Panc1 (cell line): Measurements from ENCODE around the gene RPRD2. TPM values are rescaled to one million over a fixed set of nuclear protein-coding genes. Genes with fewer than 3 reads are reported as not detected.

Experiments
- ATAC-seq: fragments of 200-7000 bp; cut with Tn5 transposase; 2 replicates; pipeline ENCODE4 v1.9.1; 2020; ENCODE audit warnings: mild to moderate bottlenecking, moderate library complexity
- BruUV-seq: library from RNA; stranded (reverse); fragments of 400-500 nt; replicated peaks from 2 replicates; lab custom pipeline; 2021; lab: Mats Ljungman, UMichigan
- CTCF ChIA-PET: fragments of 300-600 bp; sonication (Branson Sonifier 250); formaldehyde crosslinking; loops from one replicate; lab custom pipeline; 2022; ENCODE audit warnings: antibody characterized with exemption; lab: Charles Lee
- POLR2A ChIA-PET: fragments of 300-600 bp; sonication (Branson Sonifier 250); formaldehyde crosslinking; loops from one replicate; lab custom pipeline; 2022; ENCODE audit warnings: antibody characterized with exemption; lab: Charles Lee
- DNase-seq: peaks from one replicate; pipeline ENCODE4 v3.0.0-alpha.2; 2010; ENCODE audit warnings: low read depth, low spot score
- H3K27ac ChIP-seq: 2 replicates; pipeline ENCODE4 v1.5.1; 2011; ENCODE audit warnings: mild to moderate bottlenecking, low read length, inconsistent platforms
- H3K27me3 ChIP-seq: fragments of 200-500 bp; sonication (Bioruptor generic); 2 replicates; pipeline ENCODE4 v1.6.0; 2014; ENCODE audit warnings: low read length, inconsistent platforms; ENCODE audit not compliant: control insufficient read depth, insufficient read depth
- H3K36me3 ChIP-seq: fragments of 200-500 bp; sonication (Bioruptor generic); 2 replicates; pipeline ENCODE4 v1.5.1; 2014; ENCODE audit warnings: inconsistent platforms, mild to moderate bottlenecking, low read length, moderate library complexity; ENCODE audit not compliant: control insufficient read depth, insufficient read depth
- H3K4me1 ChIP-seq: 2 replicates; pipeline ENCODE4 v1.5.1; 2011; ENCODE audit warnings: inconsistent platforms, mild to moderate bottlenecking, low read length, moderate library complexity; ENCODE audit not compliant: control insufficient read depth, insufficient read depth
- H3K4me3 ChIP-seq, 2 experiments: 2 replicates each; pipeline ENCODE4 v1.5.1; 2011 to 2012; ENCODE audit warnings: low read depth in 2 of 2, low read length in 2 of 2, mild to moderate bottlenecking in 2 of 2, inconsistent platforms in 1 of 2, moderate library complexity in 1 of 2
- H3K9me3 ChIP-seq: fragments of 200-500 bp; sonication (Bioruptor generic); 2 replicates; pipeline ENCODE4 v1.5.1; 2014; ENCODE audit warnings: low read depth, mild to moderate bottlenecking, inconsistent platforms, low read length, moderate library complexity; ENCODE audit not compliant: control insufficient read depth, insufficient read depth
- CTCF ChIP-seq: fragments of 450-650 bp; IDR thresholded peaks from 2 replicates; pipeline ENCODE4 v1.5.1; 2017; ENCODE audit warnings: mild to moderate bottlenecking
- POLR2AphosphoS5 ChIP-seq: IDR thresholded peaks from 2 replicates; pipeline ENCODE4 v1.6.1; 2012; ENCODE audit warnings: mild to moderate bottlenecking, low read depth, low read length, moderate library complexity
- REST ChIP-seq, 2 experiments: IDR thresholded peaks; 2 replicates each; pipeline ENCODE4 v1.6.1; 2011 to 2012; ENCODE audit warnings: low read depth in 2 of 2, control low read depth in 1 of 2, low read length in 1 of 2, mild to moderate bottlenecking in 1 of 2, moderate library complexity in 1 of 2; ENCODE audit not compliant: insufficient read depth in 1 of 2
- SIN3A ChIP-seq: IDR thresholded peaks from 2 replicates; pipeline ENCODE4 v1.6.1; 2012; ENCODE audit warnings: low read depth, mild to moderate bottlenecking, low read length, moderate library complexity, borderline replicate concordance; ENCODE audit not compliant: insufficient read depth
- TCF7L2 ChIP-seq: IDR thresholded peaks from 2 replicates; pipeline ENCODE4 v1.6.1; 2011; ENCODE audit warnings: mild to moderate bottlenecking, low read depth, low read length, inconsistent platforms
- in situ Hi-C: cut with HindIII; loops from 2 replicates; pipeline ENCODE4 v1.10.0; 2016; ENCODE audit warnings: low sequenced_read_pairs, low pct_unique_long_range_greater_than_20kb
- intact Hi-C: fragments of 100-400 bp; cut with micrococcal nuclease; formaldehyde crosslinking; loops from one replicate; pipeline ENCODE4 v1.10.0; 2022; ENCODE audit not compliant: unreplicated experiment
- total RNA-seq: library from RNA; stranded (reverse); gene quantifications from one replicate; pipeline ENCODE4 v1.2.1, GENCODE V29; 2021; ENCODE audit not compliant: unreplicated experiment

Gene RPRD2
- total RNA-seq, 1 experiment from 2014 or later = 28.3 TPM

- Histone ChIP-seq H3K4me1 (no peaks in the 10 kb centered on the region), H3K9me3 (no peaks in the 10 kb centered on the region), H3K27me3 (no peaks in the 10 kb centered on the region), H3K27ac (no peak overlapping the region), H3K36me3 (no peaks in the 10 kb centered on the region), H3K4me3 (no peak overlapping the region)
- ATAC-seq = no peak
- in situ Hi-C loops = no loop called here
- intact Hi-C loops = no loop called here
- TF ChIP-seq REST (IDR thresholded peaks at IDR 0.05; ENCODE audit: insufficient read depth in 1 of 2, low read depth in 2 of 2, low read length in 1 of 2) = no peak
- no peak for TF ChIP-seq TCF7L2
- TF ChIP-seq CTCF = no peak
- TF ChIP-seq SIN3A = no peak
- TF ChIP-seq POLR2AphosphoS5 = no peak
- DNase-seq = no peak
- ChIA-PET POLR2A (interaction anchor here (0.6 kb wide), 1 partner anchor 262 kb away, joined by 3 read pairs; no protein-coding TSS in a partner anchor), CTCF (no interaction called here)
- no TSS peak for BruUV-seq
These were observed 147.6 kb downstream of the RPRD2 start for GRCh38 chr1:150511551-150511950.

- intact Hi-C loops (no loop called here), in situ Hi-C loops (no loop called here)
- ChIA-PET POLR2A (interaction anchor here (0.6 kb wide), 1 partner anchor 262 kb away, joined by 3 read pairs; no protein-coding TSS in a partner anchor), CTCF (no interaction called here)
- Histone ChIP-seq H3K36me3 (no peaks in the 10 kb centered on the region), H3K4me3 (no peak overlapping the region), H3K9me3 (no peaks in the 10 kb centered on the region), H3K27ac (no peak overlapping the region), H3K4me1 (no peaks in the 10 kb centered on the region), H3K27me3 (no peaks in the 10 kb centered on the region)
- DNase-seq = no peak
- no peak for ATAC-seq
- TF ChIP-seq POLR2AphosphoS5 (no peak), SIN3A (no peak), CTCF (no peak), REST (IDR thresholded peaks at IDR 0.05; ENCODE audit: insufficient read depth in 1 of 2, low read depth in 2 of 2, low read length in 1 of 2) (no peak), TCF7L2 (no peak)
- BruUV-seq = no TSS peak
These were observed 148.2 kb downstream of the RPRD2 start for GRCh38 chr1:150511985-150512660.
